ENCODE measurements around the gene MATN1.
"Not testable (repeated sequence)": the region's sequence is repeated elsewhere in the genome, so short reads cannot be mapped to it uniquely, and the experiment has no call there.

The MATN1 gene

GRCh38 chr1:30691480-30691879, 31.9 kb downstream of the MATN1 start:
- Histone ChIP-seq H3K9ac (ENCODE audit: insufficient read length) (no peak overlapping the region), H3K27ac (no peak overlapping the region), H3K4me3 (no peak overlapping the region), H3K36me3 (ENCODE audit: insufficient read depth, low read length) (no peaks in the 10 kb centered on the region), H3K9me3 (ENCODE audit: low read depth, low read length) (no peaks in the 10 kb centered on the region)
- no peak for TF ChIP-seq EZH2 (IDR thresholded peaks at IDR 0.05)
- no peak for TF ChIP-seq FOXP2 (optimal IDR thresholded peaks at IDR 0.05; ENCODE audit: control extremely low read depth, extremely low read length, insufficient read depth)
- no peak for TF ChIP-seq POLR2AphosphoS5 (IDR thresholded peaks at IDR 0.05; ENCODE audit: borderline replicate concordance, low read depth, low read length)
- DNase-seq (ENCODE audit: low read depth, low spot score), result no peak

GRCh38 chr1:30689901-30690645, 33.3 kb downstream of the MATN1 start:
- no peak for TF ChIP-seq FOXP2 (optimal IDR thresholded peaks at IDR 0.05; ENCODE audit: control extremely low read depth, extremely low read length, insufficient read depth)
- TF ChIP-seq EZH2 (IDR thresholded peaks at IDR 0.05), result no peak
- TF ChIP-seq POLR2AphosphoS5 (IDR thresholded peaks at IDR 0.05; ENCODE audit: borderline replicate concordance, low read depth, low read length), result no peak
- no peak overlapping the region for H3K27ac ChIP-seq
- no peak overlapping the region for H3K9ac ChIP-seq (ENCODE audit: insufficient read length)
- no peaks in the 10 kb centered on the region for H3K9me3 ChIP-seq (ENCODE audit: low read depth, low read length)
- no peak for DNase-seq (ENCODE audit: low read depth, low spot score)
- no peaks in the 10 kb centered on the region for H3K36me3 ChIP-seq (ENCODE audit: insufficient read depth, low read length)
- no peak overlapping the region for H3K4me3 ChIP-seq

GRCh38 chr1:30688920-30689794, 34.2 kb downstream of the MATN1 start:
- DNase-seq (ENCODE audit: low read depth, low spot score), result no peak
- H3K27ac ChIP-seq, result no peak overlapping the region
- no peaks in the 10 kb centered on the region for H3K9me3 ChIP-seq (ENCODE audit: low read depth, low read length)
- H3K9ac ChIP-seq (ENCODE audit: insufficient read length), result no peak overlapping the region
- TF ChIP-seq FOXP2 (optimal IDR thresholded peaks at IDR 0.05; ENCODE audit: control extremely low read depth, extremely low read length, insufficient read depth) (no peak), POLR2AphosphoS5 (IDR thresholded peaks at IDR 0.05; ENCODE audit: borderline replicate concordance, low read depth, low read length) (no peak), EZH2 (IDR thresholded peaks at IDR 0.05) (no peak)
- H3K4me3 ChIP-seq, result no peak overlapping the region
- no peaks in the 10 kb centered on the region for H3K36me3 ChIP-seq (ENCODE audit: insufficient read depth, low read length)

DNA sequence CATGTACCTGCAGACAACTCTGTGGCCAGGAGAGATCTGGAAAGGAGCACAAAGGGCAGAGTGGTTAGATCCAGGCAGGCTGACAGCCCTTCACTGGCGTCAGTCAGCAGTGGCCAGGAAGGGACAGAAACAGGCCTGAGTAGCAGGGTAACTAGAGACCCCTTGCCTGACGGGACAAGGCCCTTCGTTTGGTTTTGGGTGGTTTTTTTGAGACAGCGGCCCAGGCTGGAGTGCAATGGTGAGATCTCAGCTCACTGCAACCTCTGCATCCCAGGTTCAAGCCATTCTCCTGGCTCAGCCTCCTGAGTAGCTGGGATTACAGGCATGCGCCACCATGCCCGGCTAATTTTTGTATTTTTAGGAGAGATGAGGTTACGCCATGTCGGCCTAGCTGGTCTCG, 34.9 kb downstream of the MATN1 start:
- H3K9ac ChIP-seq (ENCODE audit: insufficient read length); H3K4me3 ChIP-seq; DNase-seq (ENCODE audit: low read depth, low spot score); H3K9me3 ChIP-seq (ENCODE audit: low read depth, low read length); H3K27ac ChIP-seq; H3K36me3 ChIP-seq (ENCODE audit: insufficient read depth, low read length): not testable (repeated sequence)

GRCh38 chr1:30687886-30688285, 35.5 kb downstream of the MATN1 start:
- Histone ChIP-seq H3K9ac (ENCODE audit: insufficient read length) (no peak overlapping the region), H3K9me3 (ENCODE audit: low read depth, low read length) (no peaks in the 10 kb centered on the region), H3K27ac (no peak overlapping the region), H3K36me3 (ENCODE audit: insufficient read depth, low read length) (no peaks in the 10 kb centered on the region), H3K4me3 (no peak overlapping the region)
- DNase-seq (ENCODE audit: low read depth, low spot score), result no peak
- TF ChIP-seq POLR2AphosphoS5 (IDR thresholded peaks at IDR 0.05; ENCODE audit: borderline replicate concordance, low read depth, low read length) (no peak), EZH2 (IDR thresholded peaks at IDR 0.05) (no peak), FOXP2 (optimal IDR thresholded peaks at IDR 0.05; ENCODE audit: control extremely low read depth, extremely low read length, insufficient read depth) (no peak)

DNA sequence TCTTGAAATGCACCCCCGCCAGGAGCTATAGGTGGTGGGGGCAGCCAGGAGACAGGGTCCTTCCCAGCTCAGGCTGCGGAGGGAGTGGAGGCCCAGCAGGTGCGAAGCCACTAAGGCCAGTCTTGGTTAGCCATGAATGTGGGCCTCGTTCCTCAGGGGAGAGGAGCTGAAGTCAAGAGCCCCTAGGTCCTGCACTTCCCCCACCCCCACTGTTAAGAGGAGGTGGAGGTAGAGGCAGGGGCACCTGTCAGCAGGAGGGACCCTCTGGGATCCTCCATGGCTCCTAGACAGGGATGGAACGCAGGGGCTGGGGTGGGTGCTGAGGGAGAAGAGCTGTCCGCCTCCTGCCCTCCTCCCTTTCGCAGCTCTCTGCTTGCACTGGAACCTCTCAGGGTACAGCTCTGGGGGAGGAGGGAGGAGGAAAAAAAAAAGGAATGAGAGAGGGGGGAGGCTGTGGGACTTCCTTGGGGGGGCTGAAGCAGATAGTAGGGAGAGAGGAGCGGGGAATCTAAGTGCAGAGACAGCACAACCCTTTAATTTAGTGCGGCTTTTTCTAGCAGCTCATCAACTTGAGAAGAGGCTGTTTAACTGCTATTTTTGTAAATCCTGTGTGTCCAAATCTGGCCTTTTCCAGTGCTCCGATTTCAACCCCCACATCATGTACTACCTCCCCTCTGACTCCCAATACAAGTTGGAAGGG, 37.0 kb downstream of the MATN1 start:
- TF ChIP-seq EZH2 (IDR thresholded peaks at IDR 0.05) (no peak), POLR2AphosphoS5 (IDR thresholded peaks at IDR 0.05; ENCODE audit: borderline replicate concordance, low read depth, low read length) (no peak), FOXP2 (optimal IDR thresholded peaks at IDR 0.05; ENCODE audit: control extremely low read depth, extremely low read length, insufficient read depth) (no peak)
- Histone ChIP-seq H3K9ac (ENCODE audit: insufficient read length) (no peak overlapping the region), H3K9me3 (ENCODE audit: low read depth, low read length) (no peaks in the 10 kb centered on the region), H3K4me3 (no peak overlapping the region), H3K27ac (no peak overlapping the region), H3K36me3 (ENCODE audit: insufficient read depth, low read length) (no peaks in the 10 kb centered on the region)
- DNase-seq (ENCODE audit: low read depth, low spot score), result no peak

- DNase-seq (ENCODE audit: low read depth, low spot score), result no peak
- H3K9ac ChIP-seq (ENCODE audit: insufficient read length), result no peak overlapping the region
Measured at GRCh38 chr1:30685796-30686165, 37.6 kb downstream of the MATN1 start.

More at GRCh38 chr1:30685796-30686165, 37.6 kb downstream of the MATN1 start:
- Histone ChIP-seq H3K4me3 (no peak overlapping the region), H3K36me3 (ENCODE audit: insufficient read depth, low read length) (no peaks in the 10 kb centered on the region), H3K27ac (no peak overlapping the region), H3K9me3 (ENCODE audit: low read depth, low read length) (no peaks in the 10 kb centered on the region)
- no peak for TF ChIP-seq POLR2AphosphoS5 (IDR thresholded peaks at IDR 0.05; ENCODE audit: borderline replicate concordance, low read depth, low read length)
- no peak for TF ChIP-seq FOXP2 (optimal IDR thresholded peaks at IDR 0.05; ENCODE audit: control extremely low read depth, extremely low read length, insufficient read depth)
- TF ChIP-seq EZH2 (IDR thresholded peaks at IDR 0.05), result no peak
